ENCODE data around the gene GLRX3. TPM values are rescaled to one million over a fixed set of nuclear protein-coding genes. Genes with fewer than 3 reads are reported as not detected.
A peak's percentile ranks its signal among the peaks of the same experiment; 100 is the strongest.

Gene GLRX3
- total and polyA plus RNA-seq, 12 donors, result 34.2 to 139 (median 73.2) TPM

- intact Hi-C loops (cut with DNase I), result loop anchor here in 1 of 2 donors (2.0 kb wide), 1 partner anchor 25 kb away; the partner anchor contains the start of gene C10orf143
- peak overlapping the region in 4 of 5 donors; percentile 85 to 94 (median 88) for H3K27ac ChIP-seq
Observed at GRCh38 chr10:130135676-130136225, 440 bp upstream of the GLRX3 start.

DNA sequence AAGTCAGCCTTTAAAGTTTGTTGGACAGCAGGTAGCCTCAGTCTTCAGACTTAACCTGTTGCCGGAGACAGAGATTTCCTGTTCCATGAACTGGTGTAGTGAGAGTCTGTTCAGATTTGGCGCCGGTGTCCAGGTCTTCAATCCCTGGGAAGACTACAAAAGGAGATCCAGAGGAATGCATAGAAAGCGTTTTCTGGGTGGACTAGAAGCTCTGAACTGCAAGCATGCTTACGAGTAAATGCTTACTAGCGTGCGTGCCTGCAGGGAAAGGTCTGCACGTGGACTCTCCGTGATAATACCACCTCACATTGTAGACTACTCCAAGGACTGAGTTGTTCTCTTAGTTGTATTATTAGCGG is 878 bp downstream of the GLRX3 start:
- peaks cover 35 to 44% of the 10 kb centered on the region in 2 donors for H3K4me1 ChIP-seq (replicated peaks in 1 of 2)
- H3K27ac ChIP-seq, result peak overlapping the region in 4 of 5 donors; percentile 85 to 94 (median 88)
- intact Hi-C loops (cut with DNase I), result loop anchor here in 1 of 2 donors (2.0 kb wide), 1 partner anchor 26 kb away; the partner anchor contains the start of gene C10orf143
- 1 to 4% (median 2%) methylated on average over 9 to 10 of the region's 10 CpGs for WGBS, 4 donors
- no peaks in the 10 kb centered on the region for H3K36me3 ChIP-seq (replicated peaks in 1 of 2)
- peak overlapping the region; percentile 62 to 100 (median 94) for H3K4me3 ChIP-seq
- TF ChIP-seq, protein P1, sequence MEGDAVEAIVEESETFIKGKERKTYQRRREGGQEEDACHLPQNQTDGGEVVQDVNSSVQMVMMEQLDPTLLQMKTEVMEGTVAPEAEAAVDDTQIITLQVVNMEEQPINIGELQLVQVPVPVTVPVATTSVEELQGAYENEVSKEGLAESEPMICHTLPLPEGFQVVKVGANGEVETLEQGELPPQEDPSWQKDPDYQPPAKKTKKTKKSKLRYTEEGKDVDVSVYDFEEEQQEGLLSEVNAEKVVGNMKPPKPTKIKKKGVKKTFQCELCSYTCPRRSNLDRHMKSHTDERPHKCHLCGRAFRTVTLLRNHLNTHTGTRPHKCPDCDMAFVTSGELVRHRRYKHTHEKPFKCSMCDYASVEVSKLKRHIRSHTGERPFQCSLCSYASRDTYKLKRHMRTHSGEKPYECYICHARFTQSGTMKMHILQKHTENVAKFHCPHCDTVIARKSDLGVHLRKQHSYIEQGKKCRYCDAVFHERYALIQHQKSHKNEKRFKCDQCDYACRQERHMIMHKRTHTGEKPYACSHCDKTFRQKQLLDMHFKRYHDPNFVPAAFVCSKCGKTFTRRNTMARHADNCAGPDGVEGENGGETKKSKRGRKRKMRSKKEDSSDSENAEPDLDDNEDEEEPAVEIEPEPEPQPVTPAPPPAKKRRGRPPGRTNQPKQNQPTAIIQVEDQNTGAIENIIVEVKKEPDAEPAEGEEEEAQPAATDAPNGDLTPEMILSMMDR (IDR thresholded peaks at IDR 0.05), result no peak
- no peak for TF ChIP-seq POLR2A (IDR thresholded peaks at IDR 0.05)
- no peaks in the 10 kb centered on the region for H3K27me3 ChIP-seq
- no peaks in the 10 kb centered on the region for H3K9me3 ChIP-seq (replicated peaks in 1 of 3)
- peak in 4 of 7 donors; percentile 13 to 23 (median 21) for DNase-seq

More at GRCh38 chr10:130135676-130136225, 440 bp upstream of the GLRX3 start:
- 21 to 80% (median 22%) methylated on average over 1 to 17 of the region's 17 CpGs; no CpG with 5 or more reads in 1 of the 4 donors for WGBS, 4 donors
- peak in 2 of 7 donors; percentile 14 to 24 for DNase-seq
- Histone ChIP-seq H3K9me3 (replicated peaks in 1 of 3) (no peaks in the 10 kb centered on the region), H3K27me3 (no peaks in the 10 kb centered on the region), H3K36me3 (replicated peaks in 1 of 2) (no peaks in the 10 kb centered on the region), H3K4me3 (peak overlapping the region in 3 of 4 donors; percentile 62 to 100 (median 91)), H3K4me1 (replicated peaks in 1 of 2) (peaks cover 30 to 35% of the 10 kb centered on the region in 2 donors)
- no peak for TF ChIP-seq POLR2A (IDR thresholded peaks at IDR 0.05)
- TF ChIP-seq, protein P1 (IDR thresholded peaks at IDR 0.05), result no peak

DNA sequence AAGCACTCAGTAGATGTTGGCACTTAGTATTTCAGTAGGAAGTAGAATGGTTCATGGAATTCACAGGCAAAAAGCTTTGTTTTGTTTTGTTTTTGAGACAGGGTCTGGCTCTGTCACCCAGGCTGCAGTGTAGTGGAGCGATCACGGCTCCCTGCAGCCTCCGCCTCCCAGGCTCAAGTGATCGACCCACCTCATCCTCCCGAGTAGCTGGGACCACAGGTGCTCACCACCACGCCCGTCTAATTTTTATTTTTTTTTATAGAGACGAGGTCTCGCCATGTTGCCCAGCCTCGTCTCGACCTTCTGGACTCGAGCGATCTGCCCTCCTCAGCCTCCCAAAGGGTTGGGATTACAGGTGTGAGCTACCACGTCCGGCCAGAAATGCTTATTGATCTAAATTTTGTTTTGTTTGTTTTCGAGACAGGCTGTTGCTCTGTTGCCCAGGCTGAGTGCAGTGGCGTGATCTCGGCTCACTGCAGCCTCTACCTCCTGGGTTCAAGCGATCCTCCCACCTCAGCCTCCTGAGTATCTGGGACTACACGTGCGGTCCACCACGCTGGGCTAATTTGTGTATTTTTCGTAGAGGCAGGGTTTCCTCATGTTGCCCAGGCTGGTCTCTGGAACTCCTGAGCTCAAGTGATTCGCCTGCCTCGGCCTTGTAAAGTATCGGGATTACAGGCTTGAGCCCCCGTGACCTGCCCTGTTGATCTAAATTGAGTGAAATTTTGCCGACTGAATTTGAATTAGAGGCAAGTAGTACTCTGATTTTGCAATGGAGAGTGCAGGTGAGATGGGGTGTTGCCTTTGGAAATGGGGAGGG is 1.7 kb downstream of the GLRX3 start:
- DNase-seq, result peak in 1 of 7 donors; percentile 19
- H3K9me3 ChIP-seq (replicated peaks in 1 of 3), result no peaks in the 10 kb centered on the region
- H3K4me1 ChIP-seq (replicated peaks in 1 of 2), result peaks cover 35 to 48% of the 10 kb centered on the region in 2 donors
- H3K4me3 ChIP-seq, result peak overlapping the region in 2 of 4 donors; percentile 91 to 100
- intact Hi-C loops (cut with DNase I), result loop anchor here in 1 of 2 donors (2.0 kb wide), 1 partner anchor 27 kb away; the partner anchor contains the start of gene C10orf143
- no peak for TF ChIP-seq POLR2A (IDR thresholded peaks at IDR 0.05)
- TF ChIP-seq, protein P1 (IDR thresholded peaks at IDR 0.05), result no peak
- no peaks in the 10 kb centered on the region for H3K36me3 ChIP-seq (replicated peaks in 1 of 2)
- no peaks in the 10 kb centered on the region for H3K27me3 ChIP-seq
- 82 to 86% (median 85%) methylated on average over 25 to 28 of the region's 28 CpGs for WGBS, 4 donors
- peak overlapping the region in 4 of 5 donors; percentile 6 to 90 (median 80) for H3K27ac ChIP-seq

DNA sequence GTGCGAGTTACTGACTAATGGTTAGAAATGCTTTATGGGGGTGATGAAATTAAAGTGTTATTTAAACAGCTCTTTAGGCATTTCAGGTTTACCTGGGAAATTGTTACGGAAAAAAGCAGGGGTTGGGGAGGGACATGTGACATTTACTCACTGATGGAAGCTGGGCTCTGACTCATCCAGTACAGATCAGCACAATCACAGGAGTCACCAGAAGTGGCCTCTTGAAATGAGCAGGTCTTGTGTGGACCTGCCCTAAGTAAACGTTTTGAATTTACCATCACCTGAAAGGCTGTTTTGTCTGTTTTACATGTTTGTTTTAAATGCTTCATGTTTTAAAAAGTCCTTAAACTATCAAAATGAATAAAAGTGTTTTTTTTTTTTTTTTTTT is 2.3 kb downstream of the GLRX3 start:
- TF ChIP-seq, protein P1 (IDR thresholded peaks at IDR 0.05), result no peak
- no peak for TF ChIP-seq POLR2A (IDR thresholded peaks at IDR 0.05)
- Histone ChIP-seq H3K9me3 (replicated peaks in 1 of 3) (no peaks in the 10 kb centered on the region), H3K27ac (peak overlapping the region in 4 of 5 donors; percentile 6 to 90 (median 80)), H3K36me3 (replicated peaks in 1 of 2) (no peaks in the 10 kb centered on the region), H3K4me1 (replicated peaks in 1 of 2) (peaks cover 35 to 48% of the 10 kb centered on the region in 2 donors), H3K4me3 (no peak overlapping the region), H3K27me3 (no peaks in the 10 kb centered on the region)
- intact Hi-C loops (cut with DNase I), result no loop called here
- WGBS, 4 donors, result 46 to 55% (median 51%) methylated on average over 3 of the region's 3 CpGs
- DNase-seq, result peak; percentile 51 to 77 (median 70)
